GM19023 (cell line): Measurements from ENCODE around the gene RELL2.

Experiments
- ATAC-seq: cut with Tn5 transposase; IDR thresholded peaks from one replicate; pipeline ENCODE4 v1.9.1; 2021; ENCODE audit warnings: mild to moderate bottlenecking, moderate library complexity; ENCODE audit not compliant: unreplicated experiment

Gene RELL2

DNA sequence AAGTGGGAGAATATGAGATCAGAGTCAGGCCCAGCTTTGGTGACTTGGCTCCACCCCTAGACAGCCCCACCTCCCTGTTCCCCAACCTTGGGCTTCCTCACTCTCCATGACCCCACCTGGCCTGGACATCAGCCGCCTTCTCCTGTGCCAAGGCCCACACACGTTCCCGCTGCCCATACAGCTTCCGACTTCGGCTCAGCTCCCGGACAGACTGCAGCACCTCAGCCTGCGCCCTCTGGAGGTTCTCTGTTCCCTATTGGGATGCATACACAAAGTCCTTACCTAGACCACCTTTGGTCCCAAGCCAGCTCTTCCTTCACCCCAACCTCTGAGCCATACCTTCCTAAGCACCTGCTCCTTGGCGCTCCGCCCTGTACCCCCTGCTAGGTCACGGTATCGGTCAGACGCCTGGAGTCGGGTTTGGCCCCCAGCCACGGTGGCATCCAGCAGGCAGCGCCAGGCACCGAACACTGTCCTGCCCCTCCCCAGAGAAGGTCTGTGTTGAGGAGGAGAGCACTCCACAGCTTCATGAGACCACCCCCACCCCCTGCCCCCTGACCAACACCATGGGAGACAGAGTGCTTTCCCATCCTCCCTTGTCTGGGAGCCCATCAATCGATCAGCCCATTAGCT, 12.4 kb downstream of the RELL2 start:
- no peak for ATAC-seq

DNA sequence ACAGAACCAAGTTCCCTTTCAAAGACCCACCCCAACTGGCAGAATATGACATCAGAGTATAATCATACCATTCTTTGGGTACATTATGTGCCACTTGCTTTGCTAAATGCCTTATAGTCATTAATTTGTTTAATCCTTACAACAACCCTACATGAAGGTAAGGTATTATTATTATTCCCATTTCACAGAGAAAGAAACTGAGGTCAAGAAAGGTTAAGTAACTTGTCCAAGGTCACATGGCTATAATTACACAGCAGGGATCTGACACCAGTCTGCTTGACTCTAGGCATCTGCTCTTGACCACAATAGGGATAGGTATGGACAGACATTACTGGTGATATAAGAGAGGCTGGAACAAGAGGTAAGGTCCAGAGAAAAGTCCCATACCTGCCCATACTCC, 13.2 kb downstream of the RELL2 start:
- no peak for ATAC-seq

DNA sequence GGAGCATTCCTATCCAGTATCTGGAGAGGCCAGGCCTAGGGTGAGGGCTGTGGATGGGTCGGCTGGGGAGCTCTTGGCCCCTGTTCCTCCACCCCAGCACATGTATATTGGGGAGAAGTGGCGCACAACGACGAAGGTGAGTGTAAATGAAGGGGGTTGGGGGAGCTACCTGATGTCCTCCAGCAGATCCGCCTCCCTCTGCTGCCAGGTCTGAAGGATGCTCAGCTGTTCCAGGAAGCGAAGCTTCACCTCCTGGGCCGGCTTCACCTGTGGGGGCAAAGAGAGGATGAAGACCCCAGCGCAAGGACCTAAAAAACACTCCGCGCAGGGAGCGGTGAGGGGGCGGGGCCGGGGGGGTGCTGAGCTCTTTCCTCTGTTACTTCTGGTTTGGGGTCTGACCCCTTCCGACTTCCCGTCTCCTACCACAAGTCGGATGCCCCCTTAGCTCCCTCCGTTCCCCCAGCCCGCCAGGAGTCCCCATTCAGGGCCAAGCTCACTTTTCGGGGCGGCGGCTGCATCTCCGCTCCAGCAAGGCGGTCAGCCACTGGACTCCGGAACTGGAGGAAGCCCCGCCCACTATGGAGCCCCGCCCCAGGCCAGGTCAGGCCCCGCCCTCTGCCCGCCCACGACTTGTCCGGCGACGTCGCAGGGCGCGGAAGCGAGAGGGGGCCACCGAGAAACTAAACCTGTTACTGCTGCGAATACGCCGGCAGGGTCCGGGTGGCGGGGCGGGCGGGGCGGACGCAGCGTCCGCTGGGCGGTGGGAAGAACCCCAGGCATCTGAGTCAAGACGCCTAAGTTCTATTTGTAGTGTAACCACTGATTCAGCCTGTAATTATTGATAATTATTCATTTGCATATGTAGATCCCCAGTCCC, 14.3 kb downstream of the RELL2 start, which contains the start of gene FCHSD1:
FCHSD1 (minus strand) TSS at position 568 of the 877 bp plus-strand sequence; CDS start at position 518, 50 bp downstream.
- peak; percentile 97 for ATAC-seq

DNA sequence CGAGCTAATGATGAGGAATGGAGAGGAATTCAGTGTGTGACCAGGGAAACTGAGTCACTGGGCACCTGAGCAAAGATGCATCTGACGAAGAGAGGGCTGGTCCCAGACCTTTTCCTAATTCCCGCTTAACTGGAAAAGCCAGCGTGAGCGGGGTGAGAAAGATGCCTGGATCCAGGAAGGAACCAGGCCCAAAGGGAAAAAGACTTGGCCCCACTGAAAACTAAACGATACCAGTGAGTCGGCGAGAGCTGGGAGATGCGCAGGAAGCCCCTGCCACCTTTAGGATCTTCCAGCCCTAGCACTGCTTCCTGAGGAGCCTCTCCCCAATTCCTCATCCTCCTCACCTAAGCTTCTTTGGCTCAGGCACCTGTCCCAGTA, 14.9 kb downstream of the RELL2 start:
- no peak for ATAC-seq

DNA sequence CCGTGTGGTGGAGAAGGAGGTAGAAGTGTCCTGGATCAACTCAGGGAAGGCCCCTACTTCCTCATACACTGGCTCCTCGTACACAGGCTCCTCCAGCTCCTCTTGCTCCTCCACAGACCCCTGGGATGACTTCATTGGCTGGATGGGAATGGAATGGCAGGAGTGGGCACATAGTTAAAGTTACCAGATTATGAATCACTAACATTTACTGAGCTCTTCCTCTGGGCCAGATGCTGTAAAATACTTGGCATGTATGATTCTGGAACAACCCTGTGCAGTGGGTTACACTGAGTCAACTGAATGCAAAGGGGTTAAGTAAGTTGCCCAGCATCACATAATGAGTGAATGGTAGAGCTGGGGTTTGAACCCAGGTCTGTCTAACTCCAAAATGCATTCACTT, 17.5 kb downstream of the RELL2 start:
- no peak for ATAC-seq

DNA sequence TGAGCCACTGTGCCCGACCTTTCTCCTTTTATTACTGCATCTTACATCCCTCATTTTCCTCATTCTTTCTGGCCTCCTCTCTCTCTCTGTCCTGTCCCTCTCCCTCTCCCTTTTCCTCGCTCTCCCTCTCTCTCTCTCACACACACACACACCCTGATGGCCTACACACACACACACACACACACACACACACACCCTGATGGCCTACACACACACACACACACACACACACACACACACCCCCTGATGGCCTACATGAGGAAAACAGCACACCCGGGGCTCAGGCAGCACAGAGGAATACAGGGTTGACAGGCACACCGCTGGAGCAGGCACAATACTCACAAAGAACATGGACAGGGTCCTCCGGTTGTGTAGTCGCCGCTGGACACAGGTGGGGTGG, 18.2 kb downstream of the RELL2 start:
- ATAC-seq, result no peak

DNA sequence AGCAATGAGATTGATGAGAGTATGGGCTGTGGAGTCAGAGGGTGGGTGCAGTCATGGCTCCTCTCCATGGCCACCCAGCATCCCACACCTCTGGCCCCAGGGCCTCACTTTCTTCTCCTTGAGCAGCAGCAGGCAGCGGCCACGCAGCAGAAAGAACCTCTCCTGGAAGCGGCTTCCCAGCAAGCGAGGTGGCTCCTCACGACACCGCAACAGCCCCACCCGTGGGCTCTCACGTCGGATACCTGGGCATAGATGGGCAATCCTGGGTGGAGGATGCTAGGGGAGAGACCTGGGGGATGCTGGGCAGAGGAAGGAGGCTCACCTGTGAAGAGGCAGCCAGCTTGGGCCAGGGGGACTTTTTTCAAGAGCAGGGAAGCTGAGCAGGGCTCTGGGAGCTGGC, 19.6 kb downstream of the RELL2 start:
- no peak for ATAC-seq

DNA sequence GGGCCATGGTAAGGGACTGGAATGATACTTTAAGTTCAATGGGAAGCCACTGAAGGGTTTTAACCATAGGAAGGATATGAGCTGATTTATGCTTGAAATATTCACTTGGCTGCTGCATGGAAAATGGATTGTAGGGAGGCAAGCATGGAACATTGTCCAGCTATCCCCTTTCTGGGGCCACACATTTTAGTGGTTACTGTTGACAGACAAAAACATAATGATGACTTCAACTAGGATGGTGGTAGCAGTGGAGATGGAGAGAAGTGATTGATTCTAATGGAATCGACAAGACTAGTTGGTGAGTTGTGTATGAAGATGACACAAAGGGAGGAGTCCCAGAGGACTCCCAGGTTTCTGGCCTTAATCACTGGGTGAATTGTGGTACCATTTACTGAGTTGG, 20.6 kb downstream of the RELL2 start:
- no peak for ATAC-seq

DNA sequence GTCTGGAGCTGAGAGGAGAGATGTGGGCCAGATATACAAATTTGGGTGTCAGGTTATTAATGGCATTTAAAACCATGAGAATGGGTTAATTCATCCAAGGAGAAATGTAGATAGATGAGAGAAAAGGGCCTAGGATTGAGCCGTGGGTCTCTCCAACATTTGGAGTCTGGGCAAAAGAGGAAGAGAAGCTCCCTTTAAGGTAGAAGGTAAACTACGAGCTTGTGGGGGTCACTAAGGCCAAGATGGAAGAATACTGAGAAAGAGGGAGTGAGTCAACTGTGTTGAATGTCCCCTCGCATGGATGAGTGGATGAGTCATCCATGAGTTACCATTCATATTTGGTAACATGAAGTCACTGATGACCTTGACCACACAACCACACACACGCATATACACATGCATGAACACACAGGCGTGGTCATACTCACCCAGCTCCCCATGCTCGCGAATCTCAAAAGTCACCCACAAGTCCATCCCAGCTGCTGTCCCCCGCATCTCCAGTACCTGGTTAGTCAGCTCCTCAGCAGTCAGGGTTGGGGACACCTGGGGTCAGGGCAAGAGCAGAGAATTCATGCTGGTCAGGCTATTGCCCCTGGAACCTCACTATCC, 21.2 kb downstream of the RELL2 start:
- peak; percentile 71 for ATAC-seq

DNA sequence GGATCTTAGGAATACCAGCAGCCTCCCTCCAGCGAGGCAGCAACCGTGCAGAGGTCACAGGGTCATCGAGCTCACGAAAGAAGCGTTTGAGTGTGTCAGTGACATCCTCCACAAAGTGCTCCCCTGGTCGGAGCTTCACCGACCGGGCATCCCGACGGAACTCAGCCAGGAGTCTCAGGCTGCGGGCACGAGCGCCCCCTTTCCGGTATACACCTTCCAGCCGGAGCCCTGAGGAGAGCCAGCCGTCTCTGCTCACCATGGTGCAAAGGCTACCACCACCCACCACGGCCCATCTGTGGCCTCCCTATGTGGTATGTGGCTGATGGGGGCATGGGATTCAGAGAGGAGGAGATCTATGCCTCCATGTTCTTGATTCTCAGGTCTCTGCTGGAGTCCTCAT, 25.2 kb downstream of the RELL2 start:
- no peak for ATAC-seq

DNA sequence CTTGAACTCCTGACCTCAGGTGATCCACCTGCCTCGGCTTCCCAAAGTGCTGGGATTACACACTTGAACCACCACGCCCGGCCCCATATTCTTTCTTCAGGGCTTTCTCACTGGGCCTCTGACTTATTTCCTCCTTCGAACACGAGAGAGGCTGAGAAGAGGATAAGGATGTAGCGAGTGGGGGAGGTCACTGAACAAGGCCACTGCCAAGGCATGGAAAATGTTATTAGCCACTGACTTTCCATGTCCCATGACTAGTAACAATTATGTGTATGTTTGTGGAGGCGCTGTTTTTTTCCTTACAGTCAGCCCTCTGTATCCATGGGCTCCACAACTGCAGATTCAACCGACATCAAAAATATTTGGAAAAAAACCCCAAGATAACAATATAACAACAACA, 26.7 kb downstream of the RELL2 start:
- ATAC-seq, result no peak

DNA sequence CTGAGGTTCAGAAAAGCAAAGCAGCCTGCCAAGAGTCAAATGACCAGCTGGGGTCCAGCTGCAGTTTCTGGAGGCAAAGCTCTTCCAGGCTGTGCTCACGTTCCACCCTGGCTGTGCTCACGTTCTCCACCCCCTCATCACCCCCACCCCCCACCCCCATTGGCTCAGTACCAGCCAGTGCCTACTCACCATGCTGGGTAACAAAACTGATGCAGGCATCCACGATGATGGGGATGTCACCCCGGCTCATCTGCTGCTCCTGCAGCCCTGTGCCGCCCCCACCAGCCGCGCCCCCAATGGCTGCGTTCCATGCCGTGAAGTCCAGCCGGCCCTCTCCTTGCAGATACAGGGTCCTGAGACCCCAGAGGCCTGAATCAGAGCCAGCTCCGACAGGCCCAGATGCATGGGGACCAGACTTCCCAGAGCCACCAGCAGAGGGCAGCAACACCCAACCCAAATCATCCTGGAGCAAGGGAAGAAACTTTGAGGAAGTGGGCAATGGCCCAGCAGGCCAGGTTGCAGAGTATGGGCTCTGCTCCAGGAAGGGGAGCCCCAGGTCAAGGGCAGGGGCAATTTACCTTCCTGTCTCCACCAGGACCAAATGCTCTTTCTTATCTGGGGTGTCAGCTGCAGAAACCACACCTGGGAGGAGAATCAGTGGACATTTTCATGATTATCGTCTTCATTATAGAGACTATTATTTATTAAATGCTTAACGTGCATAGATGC, 28.1 kb downstream of the RELL2 start:
- peak; percentile 88 for ATAC-seq

DNA sequence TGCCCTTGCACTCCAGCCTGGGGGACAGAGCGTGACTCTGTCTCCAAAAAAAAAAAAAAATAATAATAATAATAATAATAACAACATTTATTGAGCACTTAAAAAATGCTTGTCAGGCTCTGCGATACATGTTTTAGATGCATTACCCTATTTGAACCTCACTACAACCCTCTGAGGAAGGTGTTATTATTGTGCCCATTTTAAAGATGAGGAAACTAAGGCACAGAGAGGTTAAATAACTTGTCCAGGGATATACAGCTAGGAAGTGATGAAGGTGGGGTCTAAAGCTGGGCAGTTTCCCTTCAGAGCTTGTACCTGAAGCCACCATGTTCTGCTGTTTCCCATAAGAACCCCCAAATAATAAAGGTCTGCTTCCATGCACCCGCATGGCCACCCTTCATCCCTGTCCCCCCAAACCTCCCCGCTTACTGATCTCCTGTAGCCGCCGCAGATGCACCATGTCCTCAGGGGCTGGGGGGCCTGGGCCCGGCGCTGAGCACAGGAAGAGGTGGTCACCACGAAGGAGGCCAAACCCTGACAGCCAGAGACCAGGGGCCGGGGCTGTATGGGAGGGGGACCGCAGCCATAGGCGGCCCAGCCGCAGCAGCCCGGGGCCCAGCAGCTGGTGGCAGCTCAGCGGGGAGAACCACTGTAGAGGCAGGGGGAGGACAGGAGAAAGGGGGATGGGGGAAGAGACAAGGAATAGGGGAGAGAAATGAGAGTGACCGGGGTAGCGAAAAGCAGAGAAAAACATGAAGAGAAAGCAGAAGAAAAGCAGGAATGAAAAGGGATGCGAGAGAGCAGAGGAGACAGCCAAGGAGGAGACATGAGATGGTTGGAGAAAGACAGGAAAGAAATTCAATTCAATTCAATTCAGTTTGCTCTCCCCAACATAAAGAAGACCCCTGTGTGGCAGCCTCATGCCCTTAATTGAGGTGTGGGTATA, 29.5 kb downstream of the RELL2 start:
- ATAC-seq, result no peak

DNA sequence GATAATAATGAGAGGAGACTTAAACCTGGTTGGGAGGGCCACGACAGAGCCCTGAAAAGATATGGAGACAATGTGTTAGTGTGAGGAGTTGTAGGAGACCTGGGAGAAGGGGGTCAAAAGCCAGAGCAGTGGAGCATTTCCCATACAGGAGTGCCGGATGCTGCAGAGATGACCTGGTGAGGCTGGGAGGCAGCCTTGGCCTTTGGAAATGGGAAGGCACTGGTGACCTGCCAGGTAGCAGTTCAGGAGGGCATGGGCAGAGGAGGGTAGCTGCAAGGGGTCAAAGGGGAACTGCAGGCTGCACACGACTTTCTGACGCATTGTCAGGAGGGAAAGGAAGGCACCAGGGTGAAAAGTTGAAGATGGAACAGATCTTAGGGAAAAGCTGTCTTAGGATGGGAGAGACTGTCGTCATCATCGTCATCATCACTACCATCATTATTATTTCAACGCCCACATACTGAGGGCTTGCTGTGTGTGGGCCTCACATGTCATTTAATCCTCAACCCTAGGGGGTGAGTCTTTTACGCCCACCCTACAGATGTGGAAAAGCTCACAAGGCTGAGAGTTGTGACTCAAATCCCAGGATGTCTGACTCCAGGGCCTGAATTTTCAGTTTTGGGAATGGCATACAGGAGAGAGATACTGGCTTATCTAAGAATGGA, 31.9 kb downstream of the RELL2 start:
- ATAC-seq, result no peak

DNA sequence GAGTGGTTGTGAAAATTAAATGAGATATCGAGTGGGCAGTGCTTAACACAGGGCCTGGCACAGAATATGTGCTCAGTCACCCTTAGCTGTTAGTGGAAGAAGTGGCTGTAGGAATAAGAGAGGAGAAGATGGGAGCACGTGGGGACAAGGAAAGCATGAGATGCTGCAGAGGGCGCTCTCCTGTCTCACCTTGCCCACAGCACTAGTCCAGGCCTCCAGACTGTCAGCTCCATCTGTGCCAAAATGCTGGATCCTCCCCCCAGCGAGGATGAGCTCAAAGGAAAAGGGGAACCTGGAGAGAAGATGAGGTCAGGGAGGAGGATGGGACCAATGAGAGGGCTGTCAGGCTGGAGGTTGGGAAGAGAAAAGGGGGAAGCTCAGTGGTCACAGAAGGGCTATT, 32.7 kb downstream of the RELL2 start:
- no peak for ATAC-seq

DNA sequence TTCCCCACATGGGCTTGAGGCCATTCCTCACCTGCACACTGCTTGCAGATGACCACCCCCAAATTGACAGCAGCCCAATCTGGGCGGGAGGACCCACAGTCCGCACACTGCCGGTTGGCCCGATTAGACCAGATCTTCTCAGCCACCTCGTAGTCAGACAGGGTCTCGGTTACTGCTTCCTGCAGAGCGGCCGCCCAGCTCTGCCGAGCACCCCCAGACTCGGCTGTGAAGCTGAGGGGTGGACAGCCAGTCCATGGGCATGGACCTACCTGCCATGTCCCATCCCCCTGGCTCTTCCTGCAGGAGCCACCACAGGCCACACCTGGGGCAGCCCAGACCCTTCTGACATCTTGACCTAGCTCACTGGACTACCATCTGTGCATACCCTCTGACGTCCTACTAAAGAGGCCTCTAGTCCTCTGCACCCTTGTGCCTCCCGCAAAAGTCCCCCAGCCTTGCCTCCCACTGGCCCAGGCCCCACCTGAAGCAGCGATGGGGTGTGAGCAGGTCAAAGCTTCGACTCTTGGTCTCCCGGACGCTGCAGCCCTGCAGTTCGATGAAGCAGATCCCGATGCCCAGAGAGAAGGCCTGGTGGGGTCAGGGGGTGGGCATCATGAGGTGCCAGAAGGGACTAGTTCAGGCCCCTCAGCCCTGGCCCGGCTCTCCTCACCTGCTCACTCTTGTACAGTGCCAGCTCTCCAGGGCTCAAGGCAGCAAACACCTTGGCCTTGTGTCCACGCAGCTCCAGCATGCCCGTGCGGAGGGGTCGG, 35.5 kb downstream of the RELL2 start:
- ATAC-seq, result no peak

DNA sequence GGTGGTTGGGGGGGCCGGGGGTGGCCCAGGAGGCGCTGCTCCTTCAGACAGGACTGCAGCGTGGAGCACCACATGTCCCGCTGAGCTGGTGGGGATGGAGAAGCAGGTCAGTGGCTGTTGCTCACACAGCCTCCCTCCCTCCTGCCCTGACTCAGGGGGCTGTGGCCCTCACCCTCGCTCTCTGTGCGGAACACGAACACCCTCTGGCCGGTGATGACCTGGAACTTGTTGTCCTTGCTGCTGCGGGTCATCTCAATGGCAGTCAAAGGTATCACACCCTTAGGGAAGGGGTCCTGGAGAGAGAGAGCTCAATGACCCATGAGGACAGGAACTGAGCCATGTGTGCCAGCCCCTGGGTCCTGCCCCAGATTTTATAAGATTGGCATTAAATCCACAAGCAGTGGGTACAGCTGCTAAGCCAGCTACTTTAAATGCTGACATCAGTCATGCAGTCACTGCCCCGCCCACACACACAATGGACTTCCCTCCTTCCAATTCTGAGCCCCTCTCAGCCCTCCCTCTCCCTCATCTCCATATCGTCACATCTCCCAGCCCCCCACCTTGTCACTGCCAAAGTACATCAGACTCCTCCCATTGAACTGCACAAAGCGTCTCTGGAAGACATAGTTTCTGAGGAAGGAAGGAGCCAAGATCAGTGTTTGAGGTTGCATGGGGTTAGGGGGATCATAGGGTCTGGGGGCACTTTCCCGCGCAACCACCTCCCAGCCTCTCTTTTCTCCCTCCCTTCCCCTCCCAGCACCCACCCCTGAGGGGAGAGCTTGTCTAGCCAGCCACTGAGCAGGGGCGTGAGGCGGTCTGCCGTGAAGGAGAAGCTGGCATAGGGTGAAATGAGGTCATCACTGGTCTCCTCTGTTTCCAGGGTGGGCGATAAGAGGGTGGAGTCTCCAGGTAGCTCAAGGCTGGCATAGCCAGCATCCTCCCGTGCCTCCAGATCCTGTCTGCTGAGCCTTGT, 36.3 kb downstream of the RELL2 start:
- ATAC-seq, result no peak

DNA sequence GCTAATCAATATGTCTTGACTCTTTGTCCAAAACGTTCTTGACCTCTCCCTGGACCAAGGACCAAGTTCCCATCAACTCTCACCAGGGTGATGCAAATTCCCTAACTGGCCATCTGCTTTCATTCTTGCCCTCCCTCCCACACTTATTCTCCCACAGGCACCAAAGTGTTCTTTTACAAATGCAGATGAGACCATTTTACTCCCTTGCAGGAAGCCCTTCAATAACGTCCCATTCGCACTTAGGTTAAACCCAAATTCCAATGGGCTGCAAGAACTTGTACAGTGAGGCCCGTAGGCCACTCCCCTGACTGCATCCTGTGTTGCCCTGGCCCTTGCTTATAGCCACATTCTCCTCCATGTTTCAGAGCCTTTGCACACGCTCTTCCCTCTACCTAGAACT, 38.0 kb downstream of the RELL2 start:
- ATAC-seq, result no peak
